ENCODE measurements around the gene PIM1. TPM values are rescaled to one million over a fixed set of nuclear protein-coding genes. Genes with fewer than 3 reads are reported as not detected.
"Not testable (repeated sequence)": the region's sequence is repeated elsewhere in the genome, so short reads cannot be mapped to it uniquely, and the experiment has no call there.

The PIM1 gene
- total RNA-seq, 1 experiment from 2014 or later: 42.1 TPM

DNA sequence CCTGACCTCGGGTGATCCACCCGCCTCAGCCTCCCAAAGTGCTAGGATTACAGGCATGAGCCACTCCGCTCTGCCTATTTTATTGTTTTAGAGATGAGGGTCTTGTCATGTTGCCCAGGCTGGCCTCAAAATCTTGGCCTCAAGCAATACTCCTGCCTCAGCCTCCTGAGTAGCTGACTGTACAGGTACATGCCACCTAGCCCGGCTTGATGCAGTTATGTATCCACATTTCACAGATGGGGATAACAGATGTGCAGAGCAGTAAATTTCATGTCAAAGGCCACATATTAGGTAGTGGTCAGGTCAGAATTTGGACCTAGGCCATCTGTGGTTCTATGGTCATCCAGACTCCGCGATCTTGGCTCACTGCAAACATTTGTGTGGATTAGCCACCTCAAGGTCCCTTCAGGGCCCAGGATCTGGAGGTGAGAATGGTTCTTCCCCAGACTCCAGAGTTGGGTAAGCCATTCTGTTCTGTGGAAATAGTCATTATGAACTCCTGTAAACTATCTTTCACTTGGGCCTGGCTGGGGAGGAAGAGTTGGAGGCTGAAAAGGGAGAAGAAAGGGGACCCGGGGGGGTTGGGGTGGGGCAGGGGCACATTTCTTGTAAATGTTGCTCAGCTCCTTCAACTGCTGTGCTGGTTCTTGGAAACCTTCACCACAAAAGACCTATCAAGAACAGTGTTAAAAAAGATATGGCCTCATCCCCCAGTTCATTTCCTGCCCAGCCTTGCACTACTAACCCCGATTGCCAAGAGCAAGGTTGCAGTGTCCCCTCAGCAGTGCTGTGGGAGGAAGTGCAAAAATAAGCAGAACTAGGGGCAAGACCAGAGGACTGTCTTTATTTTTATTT lies 13.0 kb downstream of the PIM1 start:
- BruUV-seq (replicated peaks): no TSS peak
- intact Hi-C loops (cut with micrococcal nuclease; ENCODE audit: unreplicated experiment): no loop called here
- in situ Hi-C loops (cut with HindIII; ENCODE audit: low pct_unique_long_range_greater_than_20kb, low sequenced_read_pairs): no loop called here
- DNase-seq (ENCODE audit: low read depth, low spot score) (no peak), ATAC-seq (no peak)
- Histone ChIP-seq H3K4me1 (ENCODE audit: control insufficient read depth, insufficient read depth, low read length) (no peaks in the 10 kb centered on the region), H3K36me3 (ENCODE audit: control insufficient read depth, insufficient read depth, low read length) (no peaks in the 10 kb centered on the region), H3K4me3 (ENCODE audit: low read depth in 2 of 2, low read length in 2 of 2) (no peak overlapping the region), H3K27ac (ENCODE audit: low read length) (no peak overlapping the region), H3K27me3 (ENCODE audit: control insufficient read depth, insufficient read depth, low read length) (no peaks in the 10 kb centered on the region), H3K9me3 (ENCODE audit: control insufficient read depth, insufficient read depth, low read depth, low read length) (no peaks in the 10 kb centered on the region)
- TF ChIP-seq, protein P1, sequence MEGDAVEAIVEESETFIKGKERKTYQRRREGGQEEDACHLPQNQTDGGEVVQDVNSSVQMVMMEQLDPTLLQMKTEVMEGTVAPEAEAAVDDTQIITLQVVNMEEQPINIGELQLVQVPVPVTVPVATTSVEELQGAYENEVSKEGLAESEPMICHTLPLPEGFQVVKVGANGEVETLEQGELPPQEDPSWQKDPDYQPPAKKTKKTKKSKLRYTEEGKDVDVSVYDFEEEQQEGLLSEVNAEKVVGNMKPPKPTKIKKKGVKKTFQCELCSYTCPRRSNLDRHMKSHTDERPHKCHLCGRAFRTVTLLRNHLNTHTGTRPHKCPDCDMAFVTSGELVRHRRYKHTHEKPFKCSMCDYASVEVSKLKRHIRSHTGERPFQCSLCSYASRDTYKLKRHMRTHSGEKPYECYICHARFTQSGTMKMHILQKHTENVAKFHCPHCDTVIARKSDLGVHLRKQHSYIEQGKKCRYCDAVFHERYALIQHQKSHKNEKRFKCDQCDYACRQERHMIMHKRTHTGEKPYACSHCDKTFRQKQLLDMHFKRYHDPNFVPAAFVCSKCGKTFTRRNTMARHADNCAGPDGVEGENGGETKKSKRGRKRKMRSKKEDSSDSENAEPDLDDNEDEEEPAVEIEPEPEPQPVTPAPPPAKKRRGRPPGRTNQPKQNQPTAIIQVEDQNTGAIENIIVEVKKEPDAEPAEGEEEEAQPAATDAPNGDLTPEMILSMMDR (IDR thresholded peaks at IDR 0.05): no peak
- no peak for TF ChIP-seq POLR2AphosphoS5 (IDR thresholded peaks at IDR 0.05; ENCODE audit: low read depth, low read length)
- no peak for TF ChIP-seq REST (IDR thresholded peaks at IDR 0.05; ENCODE audit: insufficient read depth in 1 of 2, low read depth in 2 of 2, low read length in 1 of 2)
- TF ChIP-seq TCF7L2 (IDR thresholded peaks at IDR 0.05; ENCODE audit: low read depth, low read length): no peak
- TF ChIP-seq SIN3A (IDR thresholded peaks at IDR 0.05; ENCODE audit: borderline replicate concordance, insufficient read depth, low read depth, low read length): no peak
- POLR2A ChIA-PET: interaction anchor here (0.5 kb wide), 1 partner anchor 1143 kb away, joined by 9 read pairs; no protein-coding TSS in a partner anchor
- CTCF ChIA-PET: no interaction called here

- not testable (repeated sequence) for ATAC-seq
Measured at GRCh38 chr6:37185949-37186720, 16.2 kb downstream of the PIM1 start.

More at GRCh38 chr6:37185949-37186720, 16.2 kb downstream of the PIM1 start:
- H3K36me3 ChIP-seq (ENCODE audit: control insufficient read depth, insufficient read depth, low read length); intact Hi-C loops (cut with micrococcal nuclease; ENCODE audit: unreplicated experiment); DNase-seq (ENCODE audit: low read depth, low spot score); H3K4me3 ChIP-seq (ENCODE audit: low read depth in 2 of 2, low read length in 2 of 2); H3K27ac ChIP-seq (ENCODE audit: low read length); BruUV-seq (replicated peaks); H3K4me1 ChIP-seq (ENCODE audit: control insufficient read depth, insufficient read depth, low read length); CTCF ChIA-PET; in situ Hi-C loops (cut with HindIII; ENCODE audit: low pct_unique_long_range_greater_than_20kb, low sequenced_read_pairs); H3K27me3 ChIP-seq (ENCODE audit: control insufficient read depth, insufficient read depth, low read length); H3K9me3 ChIP-seq (ENCODE audit: control insufficient read depth, insufficient read depth, low read depth, low read length): not testable (repeated sequence)
- POLR2A ChIA-PET: interaction anchor here (0.6 to 0.7 kb wide), 2 partner anchors 11 to 465 kb away, joined by 3 read pairs; no protein-coding TSS in a partner anchor
